Skin of body (tissue), 2 donors: ENCODE results near the gene PAX3. TPM values are rescaled to one million over a fixed set of nuclear protein-coding genes. Genes with fewer than 3 reads are reported as not detected.
"Not testable (repeated sequence)": the region's sequence is repeated elsewhere in the genome, so short reads cannot be mapped to it uniquely, and the experiment has no call there.

Source experiments
- DNase-seq: peaks from one replicate; lab custom pipeline; 2025; lab: John Stamatoyannopoulos, UW
- total RNA-seq: library from RNA; depleted of rRNA; stranded (reverse); fragments of >200 nt; gene quantifications from one replicate; pipeline ENCODE4 v1.2.3, GENCODE V29; 2014

PAX3 gene
- total RNA-seq, 1 donor from 2014 or later: 11.9 TPM

GRCh38 chr2:222214885-222215284 lies 83.9 kb downstream of the PAX3 start:
- DNase-seq: peak; percentile 76

DNA sequence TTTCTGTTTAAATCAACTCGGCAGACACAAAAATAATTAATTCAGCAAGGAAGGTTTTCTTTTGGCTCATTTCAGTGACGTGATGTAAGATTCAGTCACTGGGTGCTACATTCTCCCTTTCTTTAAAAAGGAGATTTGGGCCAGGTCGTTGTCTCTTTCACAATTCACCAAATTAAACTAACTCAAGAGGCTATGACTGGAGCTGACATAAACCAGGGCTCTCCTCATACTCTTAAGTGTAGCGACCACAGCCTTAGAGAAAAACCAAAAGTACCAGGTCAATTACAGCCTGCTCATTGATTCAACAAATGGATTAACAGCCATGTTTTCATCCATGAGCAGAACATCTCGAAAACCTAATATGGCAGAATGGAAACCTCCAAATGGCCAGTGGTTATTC lies 85.7 kb downstream of the PAX3 start:
- peak; percentile 52 for DNase-seq

DNA sequence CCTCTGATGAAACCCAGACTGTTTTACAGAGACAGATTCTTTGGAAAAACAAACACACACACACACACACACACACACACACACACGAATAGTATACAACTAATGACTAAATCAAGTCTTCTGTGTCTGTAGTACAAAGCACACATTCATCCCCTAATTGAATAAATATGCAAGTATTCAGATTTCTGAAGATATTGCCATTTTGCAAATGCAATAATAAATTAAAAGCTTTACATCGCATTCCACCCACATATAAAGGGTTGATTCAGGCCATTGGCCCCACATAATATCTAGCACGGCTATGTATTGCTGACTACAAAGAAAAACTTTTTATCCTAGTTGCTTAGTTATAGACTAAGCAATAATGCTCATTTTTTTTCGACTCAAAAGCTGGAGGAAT lies 86.2 kb downstream of the PAX3 start:
- peak; percentile 52 for DNase-seq

DNA sequence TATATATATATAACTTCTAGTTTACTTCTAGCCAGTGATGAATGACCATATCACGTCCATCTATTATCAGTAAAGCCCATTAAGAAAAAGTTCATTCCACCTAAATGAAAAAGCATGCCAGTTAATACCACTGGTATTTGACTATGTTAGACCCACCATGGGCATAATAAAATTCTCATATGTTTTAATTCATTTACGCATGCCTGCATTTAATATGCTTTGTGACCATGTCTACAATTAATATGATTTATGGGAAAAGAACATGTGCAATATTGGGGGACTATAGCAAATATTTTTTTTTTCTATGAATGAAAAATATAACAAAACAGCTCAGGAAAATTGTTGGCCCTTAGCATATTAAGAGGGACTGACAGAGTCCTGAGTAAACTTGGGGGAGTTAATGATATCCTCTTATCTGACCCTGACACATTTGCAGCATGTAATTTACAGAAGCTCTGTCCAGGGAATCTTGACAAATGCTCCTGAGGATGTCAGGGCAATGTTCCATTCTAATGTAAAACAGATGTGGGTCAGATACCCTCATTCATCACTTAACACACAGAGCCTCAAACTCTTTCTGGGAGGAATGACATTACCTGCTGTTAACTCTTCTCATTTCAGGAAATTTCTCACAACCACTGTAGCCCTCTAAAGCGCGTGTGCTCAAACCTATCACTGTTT lies 90.6 kb downstream of the PAX3 start:
- DNase-seq: no peak

DNA sequence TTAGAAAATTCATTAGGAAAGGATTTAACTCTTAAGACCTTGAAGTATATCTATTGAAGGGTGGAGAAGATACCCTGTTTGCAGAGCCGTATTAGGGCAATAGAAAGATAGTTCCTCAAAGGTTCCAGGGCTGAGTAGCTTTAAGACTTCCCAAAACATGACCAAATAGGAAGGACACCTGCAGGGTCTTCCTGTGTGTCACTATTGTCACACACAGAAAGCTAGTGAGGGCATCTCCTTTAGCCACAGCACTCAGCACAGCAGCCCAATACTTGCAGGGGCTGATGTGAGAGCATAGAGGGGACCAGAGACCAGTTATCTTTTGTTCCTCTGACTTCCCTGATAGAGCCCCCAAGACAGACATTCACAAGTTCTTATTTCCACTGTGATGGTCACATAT lies 93.7 kb downstream of the PAX3 start:
- no peak for DNase-seq

DNA sequence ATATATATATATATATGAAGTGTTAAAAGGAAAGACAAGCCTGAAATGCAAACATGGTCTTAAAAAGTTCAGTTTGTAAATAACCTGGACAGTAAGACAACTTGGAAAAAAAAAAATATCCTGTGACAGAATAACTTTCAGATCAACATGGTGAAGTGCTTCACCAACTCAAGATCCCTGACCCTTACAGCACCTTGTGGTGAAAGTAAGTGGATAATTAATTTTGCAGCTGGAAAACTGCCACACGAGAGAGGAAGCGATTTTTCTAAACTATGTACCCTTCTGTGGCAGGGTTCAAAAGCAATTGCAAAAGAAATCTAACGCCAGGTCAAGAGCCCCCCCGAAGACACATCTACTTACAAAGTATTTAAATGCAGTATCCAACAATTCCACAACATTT lies 95.8 kb downstream of the PAX3 start:
- DNase-seq: no peak

- DNase-seq: peak; percentile 35
Observed at GRCh38 chr2:222196159-222196558, 102.6 kb downstream of the PAX3 start.

GRCh38 chr2:222194669-222195068 lies 104.1 kb downstream of the PAX3 start:
- DNase-seq: no peak

- no peak for DNase-seq
Observed at GRCh38 chr2:222193328-222193983, 105.3 kb downstream of the PAX3 start.

DNA sequence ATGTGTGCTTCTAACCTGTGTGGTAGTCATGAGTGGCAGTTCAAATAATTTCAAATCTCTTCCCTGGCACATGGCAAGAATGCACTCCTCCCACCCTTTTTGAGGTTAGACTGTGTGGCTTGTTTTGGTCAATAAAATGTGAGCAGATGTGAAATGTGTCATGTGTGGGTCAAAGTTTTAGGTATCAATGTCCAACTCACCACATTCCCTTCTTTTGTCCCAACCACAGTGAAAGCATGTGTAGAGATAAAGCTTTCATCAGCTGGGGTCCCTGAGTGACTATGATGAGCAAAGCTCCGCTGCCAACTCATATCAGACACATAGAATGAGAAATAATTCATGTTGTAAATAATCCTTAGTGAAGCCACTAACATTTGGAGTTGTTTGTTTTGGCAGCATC lies 118.2 kb downstream of the PAX3 start:
- DNase-seq: no peak

DNA sequence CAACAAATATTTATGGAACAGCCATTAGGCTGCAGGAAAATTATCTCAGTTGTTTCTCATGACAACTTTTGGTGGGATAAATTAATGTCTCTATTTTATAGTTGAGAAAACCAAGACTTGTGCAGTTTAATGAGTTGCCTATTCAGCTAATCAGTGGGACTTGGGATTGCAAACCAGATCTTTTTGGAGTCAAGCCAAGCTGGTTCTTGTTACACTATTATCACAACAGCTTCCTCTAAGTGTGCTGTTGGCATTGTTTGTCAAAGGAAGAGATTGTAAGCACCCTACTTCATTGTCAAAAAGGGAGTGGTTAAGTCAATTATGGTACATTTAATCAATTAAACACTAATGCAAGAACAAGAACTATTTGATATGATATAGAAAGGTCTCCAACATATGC lies 119.2 kb downstream of the PAX3 start:
- no peak for DNase-seq

GRCh38 chr2:222178450-222178849 lies 120.3 kb downstream of the PAX3 start:
- no peak for DNase-seq

GRCh38 chr2:222176890-222177289 lies 121.9 kb downstream of the PAX3 start:
- no peak for DNase-seq

DNA sequence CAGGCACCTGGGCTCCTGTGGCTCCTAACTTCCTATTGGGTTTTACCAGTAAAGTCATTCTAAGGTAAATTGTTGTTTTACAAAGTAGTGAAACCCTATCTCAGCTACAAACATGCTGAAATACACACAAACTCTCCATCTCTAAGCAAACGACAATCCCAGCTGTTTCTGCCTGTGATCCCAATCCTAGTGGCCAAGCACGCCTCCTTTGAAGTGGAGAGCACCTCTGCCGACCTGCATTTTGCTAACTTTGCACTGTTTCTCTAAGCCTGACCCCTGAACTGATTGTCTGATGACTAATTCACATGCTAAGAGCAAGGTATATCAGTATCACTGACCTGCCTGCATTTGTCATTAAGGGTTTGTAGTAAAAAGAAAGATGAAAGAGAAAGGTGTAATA lies 124.3 kb downstream of the PAX3 start:
- no peak for DNase-seq

- DNase-seq: no peak
Observed at GRCh38 chr2:222169346-222169745, 129.5 kb downstream of the PAX3 start.

DNA sequence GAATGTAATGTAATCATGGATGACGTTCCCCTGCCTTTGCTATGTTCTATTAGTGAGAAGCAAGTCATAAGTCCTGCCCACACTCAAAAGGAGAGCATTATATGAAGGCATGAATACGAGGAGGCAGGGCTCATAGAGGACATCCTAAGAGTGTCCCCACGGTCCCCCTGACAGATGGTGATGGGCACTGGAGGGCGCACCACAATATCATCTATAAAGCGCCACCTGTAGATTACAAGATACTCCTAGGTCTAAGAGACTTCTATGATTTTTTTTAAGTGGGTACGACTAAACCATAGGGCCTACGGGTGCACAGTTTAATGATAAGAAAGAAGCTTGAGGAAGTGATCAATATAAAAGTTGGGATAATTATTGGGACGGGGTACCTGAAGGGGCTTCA lies 131.0 kb downstream of the PAX3 start:
- no peak for DNase-seq

DNA sequence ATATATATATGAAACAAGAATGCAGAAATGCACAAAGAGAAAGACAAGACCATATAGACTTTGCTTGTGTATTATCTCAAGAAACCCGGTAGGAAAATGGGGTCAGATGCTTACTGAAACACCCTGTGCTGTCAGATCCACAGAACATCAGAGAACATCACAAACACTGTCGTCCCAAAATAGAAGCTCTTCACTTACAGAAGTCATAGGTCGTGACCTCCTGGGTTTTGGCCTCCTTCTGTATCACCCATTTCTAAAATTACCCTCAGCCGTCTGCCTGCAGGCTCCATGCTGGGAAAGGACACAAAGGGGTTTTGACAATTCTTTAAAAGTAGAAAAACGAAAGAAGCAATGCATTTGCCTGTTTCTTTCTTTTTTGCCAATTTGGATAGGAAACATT lies 137.9 kb downstream of the PAX3 start:
- peak; percentile 36 for DNase-seq

- DNase-seq: no peak
Observed at GRCh38 chr2:222160125-222160524, 138.7 kb downstream of the PAX3 start.

DNA sequence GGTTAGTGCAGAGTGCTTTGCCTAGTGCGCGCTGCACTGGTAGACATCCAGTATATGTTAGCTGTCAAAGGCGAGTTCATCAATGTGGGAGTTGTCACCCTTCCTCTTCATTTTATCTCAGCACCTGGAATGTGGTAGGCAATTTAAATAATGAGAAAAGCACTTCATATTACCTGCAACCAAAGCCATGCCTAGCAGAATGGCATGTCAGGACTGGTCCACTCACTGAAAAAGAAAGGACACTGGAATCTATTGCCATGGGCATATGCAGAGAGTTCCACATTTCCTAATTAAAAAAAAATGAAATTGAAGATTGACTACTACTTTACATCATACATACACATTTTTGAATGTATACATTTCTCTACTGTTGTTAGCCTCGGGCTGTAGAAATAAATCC lies 139.6 kb downstream of the PAX3 start:
- DNase-seq: no peak

- DNase-seq: not testable (repeated sequence)
Observed at GRCh38 chr2:222155003-222155664, 143.7 kb downstream of the PAX3 start.
